Neural cell (in vitro differentiated cells): ENCODE data around the gene POLR3E. TPM values are rescaled to one million over a fixed set of nuclear protein-coding genes. Genes with fewer than 3 reads are reported as not detected.

ENCODE experiments used
- H2AFZ ChIP-seq: fragments of 200-600, 300-800 bp; sonication (generic), shearing (Covaris generic); 2 replicates; pipeline ENCODE4 v1.6.0; 2014; ENCODE audit warnings: low read depth, mild to moderate bottlenecking, antibody characterized with exemption, low read length, moderate library complexity
- H3F3A ChIP-seq: fragments of 200-600 bp; shearing (Covaris generic); 2 replicates; pipeline ENCODE4 v1.6.1; 2016; ENCODE audit warnings: mild to moderate bottlenecking, moderate library complexity, mixed read lengths, antibody characterized with exemption, low read length; ENCODE audit not compliant: insufficient read depth, poor library complexity, severe bottlenecking
- H3K27ac ChIP-seq: fragments of 200-600, 300-800 bp; sonication (generic), shearing (Covaris generic); 2 replicates; pipeline ENCODE4 v1.5.1; 2014; ENCODE audit warnings: mild to moderate bottlenecking, low read length, moderate library complexity
- H3K27me3 ChIP-seq: fragments of 300-800, 200-600 bp; sonication (generic), shearing (Covaris generic); 2 replicates; pipeline ENCODE4 v1.6.0; 2014; ENCODE audit warnings: mild to moderate bottlenecking, low read depth, low read length, moderate library complexity; ENCODE audit not compliant: insufficient read depth
- H3K36me3 ChIP-seq: fragments of 300-800, 200-600 bp; sonication (generic), shearing (Covaris generic); 2 replicates; pipeline ENCODE4 v1.5.1; 2014; ENCODE audit warnings: mild to moderate bottlenecking, antibody characterized with exemption, low read length, moderate library complexity; ENCODE audit not compliant: insufficient read depth
- H3K4me2 ChIP-seq: fragments of 300-800, 200-600 bp; sonication (generic), shearing (Covaris generic); 2 replicates; pipeline ENCODE4 v1.6.0; 2014; ENCODE audit warnings: mild to moderate bottlenecking, low read length
- H3K4me3 ChIP-seq: fragments of 300-800, 200-600 bp; sonication (generic), shearing (Covaris generic); 2 replicates; pipeline ENCODE4 v1.5.1; 2014; ENCODE audit warnings: mild to moderate bottlenecking, low read length, moderate library complexity
- H3K79me2 ChIP-seq: fragments of 200-600 bp; shearing (Covaris generic); replicated peaks from 2 replicates; pipeline ENCODE4 v1.6.0; 2014; ENCODE audit warnings: mild to moderate bottlenecking, low read length, moderate library complexity; ENCODE audit not compliant: insufficient read depth
- H3K9ac ChIP-seq: fragments of 300-800, 200-600 bp; sonication (generic), shearing (Covaris generic); 2 replicates; pipeline ENCODE4 v1.6.1; 2016; ENCODE audit warnings: mild to moderate bottlenecking, low read length, mixed read lengths
- H3K9me2 ChIP-seq: fragments of 200-600 bp; shearing (Covaris generic); 2 replicates; pipeline ENCODE4 v1.6.1; 2016; ENCODE audit warnings: mild to moderate bottlenecking, low read length, mixed read lengths; ENCODE audit not compliant: insufficient read depth
- H3K9me3 ChIP-seq: fragments of 200-600, 300-800 bp; sonication (generic), shearing (Covaris generic); 2 replicates; pipeline ENCODE4 v1.6.1; 2016; ENCODE audit warnings: mild to moderate bottlenecking, mixed run types, low read length, moderate library complexity, mixed read lengths
- H4K20me1 ChIP-seq: fragments of 200-600 bp; shearing (Covaris generic); 2 replicates; pipeline ENCODE4 v1.6.1; 2016; ENCODE audit warnings: mild to moderate bottlenecking, mixed run types; ENCODE audit not compliant: insufficient read depth
- EZH2 ChIP-seq: fragments of 200-600, 300-800 bp; shearing (Covaris generic), sonication (generic); IDR thresholded peaks from 2 replicates; pipeline ENCODE4 v1.6.1; 2014; ENCODE audit warnings: antibody characterized with exemption, low read length, borderline replicate concordance, mild to moderate bottlenecking; ENCODE audit not compliant: insufficient read depth, poor library complexity, severe bottlenecking
- MXI1 ChIP-seq: fragments of 450-650 bp; conservative IDR thresholded peaks from 2 replicates; pipeline ENCODE4 v1.6.1; 2014; ENCODE audit warnings: antibody characterized with exemption, mild to moderate bottlenecking; ENCODE audit not compliant: poor library complexity, severe bottlenecking
- POLR2AphosphoS5 ChIP-seq: IDR thresholded peaks from 2 replicates; pipeline ENCODE4 v1.6.1; 2012
- RAD21 ChIP-seq: fragments of 450-650 bp; conservative IDR thresholded peaks from 2 replicates; pipeline ENCODE4 v1.6.1; 2014; ENCODE audit warnings: antibody characterized with exemption, mild to moderate bottlenecking, moderate library complexity
- SMC3 ChIP-seq: fragments of 450-650 bp; conservative IDR thresholded peaks from 2 replicates; pipeline ENCODE4 v1.6.1; 2014; ENCODE audit warnings: antibody characterized with exemption, mild to moderate bottlenecking, moderate library complexity; ENCODE audit not compliant: poor library complexity
- TAF1 ChIP-seq: IDR thresholded peaks from 2 replicates; pipeline ENCODE4 v1.6.1; 2012; ENCODE audit warnings: low read depth
- polyA plus RNA-seq: library from polyadenylated mRNA; depleted of rRNA; stranded (reverse); fragments of >200 nt; gene quantifications from 2 replicates; pipeline ENCODE4 v1.2.3, GENCODE V29; 2014
- TF ChIP-seq, protein P1 (sequence below): fragments of 450-650 bp; IDR thresholded peaks from 2 replicates; pipeline ENCODE4 v1.5.1; 2014; ENCODE audit warnings: antibody characterized with exemption, mild to moderate bottlenecking, moderate library complexity; ENCODE audit not compliant: poor library complexity, severe bottlenecking
- TF ChIP-seq, protein P2 (sequence below): IDR thresholded peaks from 2 replicates; pipeline ENCODE4 v1.6.1; 2012; ENCODE audit warnings: borderline replicate concordance

Gene POLR3E
- polyA plus RNA-seq, 1 donor from 2014 or later, result 47.4 TPM

DNA sequence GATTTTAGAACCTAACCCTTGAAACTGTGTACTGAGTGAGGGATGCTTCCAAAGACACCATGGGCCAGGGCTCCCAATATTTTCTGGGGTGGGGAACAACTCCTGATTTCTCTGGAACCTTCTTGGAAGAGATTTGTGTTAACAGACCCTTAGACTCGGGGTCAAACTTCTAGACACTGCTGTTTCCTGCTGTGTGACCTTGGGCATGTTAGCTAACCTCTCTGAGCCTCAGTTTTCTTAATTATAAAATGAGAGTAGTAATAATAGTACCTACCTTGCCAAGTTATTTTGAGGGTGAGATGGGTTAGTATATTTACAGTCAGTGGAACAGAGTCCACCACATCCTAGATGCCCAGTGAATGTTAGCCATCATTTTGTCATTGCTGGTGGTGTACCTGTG lies 18.8 kb downstream of the POLR3E start (continued):
- TF ChIP-seq RAD21, result no peak

DNA sequence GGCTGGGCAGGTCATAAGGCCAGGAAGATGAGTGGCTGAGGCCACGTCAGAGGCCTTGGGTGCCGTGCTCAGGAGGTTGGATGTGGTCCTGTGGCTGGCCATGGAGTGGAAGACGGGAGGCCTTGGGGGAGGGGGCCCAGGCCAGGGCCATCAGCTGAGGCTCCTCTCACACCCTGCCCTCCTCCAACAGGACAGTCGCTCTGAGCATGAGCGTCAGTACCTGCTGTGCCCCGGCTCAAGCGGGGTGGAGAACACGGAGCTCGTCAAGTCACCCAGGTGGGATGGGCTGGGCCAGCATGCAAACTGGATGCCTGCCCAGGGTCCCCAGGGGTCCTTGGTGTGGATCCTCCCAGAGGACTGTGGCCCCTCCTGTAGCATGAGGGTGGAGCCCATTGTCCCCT lies 19.2 kb downstream of the POLR3E start:
- Histone ChIP-seq H2AFZ (no peak overlapping the region), H3F3A (no peaks in the 10 kb centered on the region), H3K4me3 (no peak overlapping the region), H3K9me3 (no peaks in the 10 kb centered on the region), H4K20me1 (no peaks in the 10 kb centered on the region), H3K79me2 (no peaks in the 10 kb centered on the region), H3K27me3 (no peaks in the 10 kb centered on the region), H3K36me3 (no peaks in the 10 kb centered on the region), H3K4me2 (no peak overlapping the region), H3K9me2 (no peaks in the 10 kb centered on the region), H3K27ac (no peak overlapping the region), H3K9ac (no peak overlapping the region)
- TF ChIP-seq MXI1, result no peak
- TF ChIP-seq, protein P1, sequence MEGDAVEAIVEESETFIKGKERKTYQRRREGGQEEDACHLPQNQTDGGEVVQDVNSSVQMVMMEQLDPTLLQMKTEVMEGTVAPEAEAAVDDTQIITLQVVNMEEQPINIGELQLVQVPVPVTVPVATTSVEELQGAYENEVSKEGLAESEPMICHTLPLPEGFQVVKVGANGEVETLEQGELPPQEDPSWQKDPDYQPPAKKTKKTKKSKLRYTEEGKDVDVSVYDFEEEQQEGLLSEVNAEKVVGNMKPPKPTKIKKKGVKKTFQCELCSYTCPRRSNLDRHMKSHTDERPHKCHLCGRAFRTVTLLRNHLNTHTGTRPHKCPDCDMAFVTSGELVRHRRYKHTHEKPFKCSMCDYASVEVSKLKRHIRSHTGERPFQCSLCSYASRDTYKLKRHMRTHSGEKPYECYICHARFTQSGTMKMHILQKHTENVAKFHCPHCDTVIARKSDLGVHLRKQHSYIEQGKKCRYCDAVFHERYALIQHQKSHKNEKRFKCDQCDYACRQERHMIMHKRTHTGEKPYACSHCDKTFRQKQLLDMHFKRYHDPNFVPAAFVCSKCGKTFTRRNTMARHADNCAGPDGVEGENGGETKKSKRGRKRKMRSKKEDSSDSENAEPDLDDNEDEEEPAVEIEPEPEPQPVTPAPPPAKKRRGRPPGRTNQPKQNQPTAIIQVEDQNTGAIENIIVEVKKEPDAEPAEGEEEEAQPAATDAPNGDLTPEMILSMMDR, result no peak
- TF ChIP-seq RAD21, result no peak
- TF ChIP-seq SMC3, result no peak
- TF ChIP-seq TAF1, result no peak
- no peak for TF ChIP-seq EZH2
- TF ChIP-seq, protein P2, sequence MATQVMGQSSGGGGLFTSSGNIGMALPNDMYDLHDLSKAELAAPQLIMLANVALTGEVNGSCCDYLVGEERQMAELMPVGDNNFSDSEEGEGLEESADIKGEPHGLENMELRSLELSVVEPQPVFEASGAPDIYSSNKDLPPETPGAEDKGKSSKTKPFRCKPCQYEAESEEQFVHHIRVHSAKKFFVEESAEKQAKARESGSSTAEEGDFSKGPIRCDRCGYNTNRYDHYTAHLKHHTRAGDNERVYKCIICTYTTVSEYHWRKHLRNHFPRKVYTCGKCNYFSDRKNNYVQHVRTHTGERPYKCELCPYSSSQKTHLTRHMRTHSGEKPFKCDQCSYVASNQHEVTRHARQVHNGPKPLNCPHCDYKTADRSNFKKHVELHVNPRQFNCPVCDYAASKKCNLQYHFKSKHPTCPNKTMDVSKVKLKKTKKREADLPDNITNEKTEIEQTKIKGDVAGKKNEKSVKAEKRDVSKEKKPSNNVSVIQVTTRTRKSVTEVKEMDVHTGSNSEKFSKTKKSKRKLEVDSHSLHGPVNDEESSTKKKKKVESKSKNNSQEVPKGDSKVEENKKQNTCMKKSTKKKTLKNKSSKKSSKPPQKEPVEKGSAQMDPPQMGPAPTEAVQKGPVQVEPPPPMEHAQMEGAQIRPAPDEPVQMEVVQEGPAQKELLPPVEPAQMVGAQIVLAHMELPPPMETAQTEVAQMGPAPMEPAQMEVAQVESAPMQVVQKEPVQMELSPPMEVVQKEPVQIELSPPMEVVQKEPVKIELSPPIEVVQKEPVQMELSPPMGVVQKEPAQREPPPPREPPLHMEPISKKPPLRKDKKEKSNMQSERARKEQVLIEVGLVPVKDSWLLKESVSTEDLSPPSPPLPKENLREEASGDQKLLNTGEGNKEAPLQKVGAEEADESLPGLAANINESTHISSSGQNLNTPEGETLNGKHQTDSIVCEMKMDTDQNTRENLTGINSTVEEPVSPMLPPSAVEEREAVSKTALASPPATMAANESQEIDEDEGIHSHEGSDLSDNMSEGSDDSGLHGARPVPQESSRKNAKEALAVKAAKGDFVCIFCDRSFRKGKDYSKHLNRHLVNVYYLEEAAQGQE, result no peak

DNA sequence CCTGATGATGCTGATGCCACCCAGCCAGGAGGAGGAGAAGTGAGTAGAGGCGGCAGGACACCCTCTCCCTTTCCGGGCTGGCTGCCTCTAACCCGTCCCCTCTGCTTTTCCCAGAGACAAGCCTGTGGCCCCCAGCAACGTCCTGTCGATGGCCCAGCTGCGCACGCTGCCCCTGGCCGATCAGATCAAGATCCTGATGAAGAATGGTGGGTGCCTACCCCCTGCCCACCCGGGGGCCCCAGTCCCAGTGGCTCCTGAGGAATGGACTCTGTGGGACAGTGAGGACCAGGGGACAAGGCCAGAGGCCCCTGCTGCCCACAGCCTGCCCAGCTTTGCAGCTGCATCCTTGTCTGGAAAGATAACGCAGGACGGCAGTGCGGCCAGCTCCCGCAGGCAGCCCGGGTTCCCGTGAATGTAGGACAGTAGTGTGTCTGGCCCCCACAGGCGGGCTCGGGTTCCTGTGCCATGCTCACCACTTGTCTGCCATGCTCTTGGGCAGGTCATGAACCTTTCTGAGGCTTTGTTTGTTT lies 19.9 kb downstream of the POLR3E start:
- Histone ChIP-seq H3F3A (no peaks in the 10 kb centered on the region), H3K4me3 (no peak overlapping the region), H3K79me2 (no peaks in the 10 kb centered on the region), H2AFZ (no peak overlapping the region), H3K9me3 (no peaks in the 10 kb centered on the region), H4K20me1 (no peaks in the 10 kb centered on the region), H3K4me2 (no peak overlapping the region), H3K9me2 (no peaks in the 10 kb centered on the region), H3K27me3 (no peaks in the 10 kb centered on the region), H3K36me3 (no peaks in the 10 kb centered on the region), H3K27ac (no peak overlapping the region), H3K9ac (no peak overlapping the region)
- TF ChIP-seq, protein P1, result no peak
- TF ChIP-seq, protein P2, result no peak
- TF ChIP-seq POLR2AphosphoS5, result no peak
- no peak for TF ChIP-seq MXI1
- no peak for TF ChIP-seq EZH2
- TF ChIP-seq SMC3, result no peak
